SHP77 (cell line): ENCODE measurements around the gene DOCK2.

ENCODE experiments used
- DNase-seq, 2 experiments: peaks; one replicate each; lab custom pipeline; 2025; lab: John Stamatoyannopoulos, UW

Gene DOCK2

GRCh38 chr5:170097934-170098333, 460.9 kb downstream of the DOCK2 start:
- no peak for DNase-seq

- DNase-seq, result peak; percentile 39 to 66
Measured at GRCh38 chr5:170100066-170100943, 463.2 kb downstream of the DOCK2 start.

- DNase-seq, result no peak
Measured at GRCh38 chr5:170103447-170103846, 466.4 kb downstream of the DOCK2 start.

GRCh38 chr5:170104299-170104698, 467.2 kb downstream of the DOCK2 start:
- no peak for DNase-seq

DNA sequence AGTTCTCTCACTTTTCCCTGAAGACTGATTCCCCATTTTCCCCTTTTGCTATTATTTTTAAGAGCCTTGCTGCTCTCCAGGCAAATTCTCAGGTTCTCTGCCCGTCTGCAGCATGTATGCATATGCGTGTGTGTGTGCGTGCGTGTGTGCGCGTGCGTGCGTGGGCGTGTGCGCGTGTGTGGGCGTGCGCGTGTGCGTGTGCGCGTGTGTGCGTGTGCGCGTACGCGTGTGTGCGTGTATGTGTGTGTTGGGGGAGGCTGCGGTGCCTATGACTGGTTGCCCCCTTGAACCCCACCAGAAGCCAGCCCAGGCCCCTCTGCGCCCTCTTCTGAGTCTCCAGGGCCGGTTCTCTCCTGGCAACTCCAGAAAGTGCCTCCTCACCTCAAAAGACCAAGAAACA, 467.6 kb downstream of the DOCK2 start:
- no peak for DNase-seq

DNA sequence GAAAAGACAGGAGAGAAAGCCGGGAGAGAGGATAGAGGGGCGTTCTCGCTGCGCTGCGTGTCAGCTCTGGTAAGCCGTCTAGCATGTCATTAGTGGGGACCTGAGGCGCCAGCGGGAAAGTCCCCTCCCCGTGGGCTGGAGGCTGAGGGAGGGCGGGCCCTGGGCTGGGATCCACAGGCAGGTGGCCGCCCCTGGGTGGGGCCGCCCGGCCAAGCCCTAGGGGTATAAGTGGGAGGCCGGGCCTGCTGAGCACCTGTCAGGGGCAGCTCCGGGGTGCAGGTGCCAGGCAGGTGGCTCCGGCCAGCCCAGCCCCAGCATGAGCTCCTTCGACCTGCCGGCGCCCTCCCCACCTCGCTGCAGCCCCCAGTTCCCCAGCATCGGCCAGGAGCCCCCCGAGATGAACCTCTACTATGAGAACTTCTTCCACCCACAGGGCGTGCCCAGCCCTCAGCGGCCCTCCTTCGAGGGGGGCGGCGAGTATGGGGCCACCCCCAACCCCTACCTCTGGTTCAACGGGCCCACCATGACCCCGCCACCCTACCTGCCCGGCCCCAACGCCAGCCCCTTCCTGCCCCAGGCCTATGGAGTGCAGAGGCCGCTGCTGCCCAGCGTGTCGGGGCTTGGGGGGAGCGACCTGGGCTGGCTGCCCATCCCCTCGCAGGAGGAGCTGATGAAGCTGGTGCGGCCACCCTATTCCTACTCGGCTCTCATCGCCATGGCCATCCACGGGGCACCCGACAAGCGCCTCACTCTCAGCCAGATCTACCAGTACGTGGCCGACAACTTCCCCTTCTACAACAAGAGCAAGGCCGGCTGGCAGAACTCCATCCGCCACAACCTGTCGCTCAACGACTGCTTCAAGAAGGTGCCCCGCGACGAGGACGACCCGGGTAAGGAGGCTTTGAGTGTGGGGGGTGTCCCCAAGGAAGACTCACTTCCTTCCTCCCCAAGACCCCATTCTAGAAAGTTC, 468.9 kb downstream of the DOCK2 start, which contains the start of gene FOXI1:
FOXI1 (plus strand) TSS at position 256 of the 970 bp plus-strand sequence; CDS start at position 317, 61 bp downstream.
- DNase-seq, result no peak

- no peak for DNase-seq
Measured at GRCh38 chr5:170107674-170108073, 470.6 kb downstream of the DOCK2 start.

DNA sequence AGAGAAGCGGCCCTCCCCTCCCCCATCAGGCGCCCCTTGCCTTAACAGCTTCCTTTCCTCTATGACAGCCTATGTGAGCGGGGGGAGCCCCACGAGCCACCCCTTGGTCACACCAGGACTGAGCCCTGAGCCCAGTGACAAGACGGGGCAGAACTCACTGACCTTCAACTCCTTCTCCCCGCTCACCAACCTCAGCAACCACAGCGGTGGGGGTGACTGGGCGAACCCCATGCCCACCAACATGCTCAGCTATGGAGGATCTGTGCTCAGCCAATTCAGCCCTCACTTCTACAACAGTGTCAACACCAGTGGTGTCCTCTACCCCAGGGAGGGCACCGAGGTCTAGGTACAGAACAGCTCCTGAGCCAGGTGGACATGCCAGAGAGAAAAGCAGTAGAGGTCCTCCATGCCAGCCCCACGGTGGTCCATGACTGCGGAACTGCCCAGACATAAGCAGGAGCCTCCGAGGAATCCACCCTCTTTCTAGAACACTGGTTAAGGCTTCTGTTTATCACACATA, 471.3 kb downstream of the DOCK2 start:
- DNase-seq, result no peak

DNA sequence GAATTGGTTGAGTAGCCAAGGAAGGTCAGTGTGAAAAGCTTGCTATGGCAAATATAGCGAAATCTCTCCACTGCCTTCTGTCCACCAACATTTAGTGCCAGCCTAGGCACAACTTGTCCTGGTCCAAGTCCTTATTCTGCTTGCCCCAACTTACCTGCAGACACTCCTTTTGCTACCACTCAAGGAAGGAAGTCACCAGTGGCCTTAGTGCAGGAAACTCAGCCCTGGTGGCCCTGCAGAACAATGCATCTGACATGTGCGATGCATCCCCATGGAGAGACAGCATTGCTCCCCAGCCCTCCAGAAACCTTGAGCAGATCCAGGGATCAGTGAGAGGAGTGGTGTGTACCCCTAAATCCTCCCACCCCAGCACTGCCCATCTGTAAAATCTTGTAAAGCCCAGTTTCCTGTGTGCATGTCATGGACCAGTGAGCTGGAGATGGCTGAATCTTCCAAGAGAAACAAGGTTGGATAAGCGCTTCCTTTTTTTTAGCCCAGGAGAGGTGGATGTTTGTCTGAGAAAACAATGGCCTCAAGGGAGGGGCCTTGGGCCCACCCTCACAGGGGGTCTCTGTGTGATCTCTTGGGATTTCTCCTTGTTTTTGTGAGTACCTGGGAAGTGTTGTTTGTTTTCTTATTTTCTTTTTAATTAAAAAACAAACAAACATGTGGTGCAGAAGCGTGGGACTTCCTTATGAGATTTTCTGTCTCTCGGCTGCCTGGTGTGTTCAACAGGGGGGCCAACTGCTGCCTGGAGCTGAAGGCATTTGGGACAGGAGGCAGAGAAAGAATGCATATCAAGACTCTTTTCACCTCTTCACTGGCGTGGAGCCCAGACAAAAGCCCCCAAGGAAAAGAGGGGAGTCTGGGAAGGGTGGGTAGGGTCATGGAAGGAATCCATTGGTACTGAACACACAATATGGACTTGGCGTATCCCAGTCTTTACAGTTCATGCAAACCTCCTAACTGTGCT, 472.3 kb downstream of the DOCK2 start:
- no peak for DNase-seq

DNA sequence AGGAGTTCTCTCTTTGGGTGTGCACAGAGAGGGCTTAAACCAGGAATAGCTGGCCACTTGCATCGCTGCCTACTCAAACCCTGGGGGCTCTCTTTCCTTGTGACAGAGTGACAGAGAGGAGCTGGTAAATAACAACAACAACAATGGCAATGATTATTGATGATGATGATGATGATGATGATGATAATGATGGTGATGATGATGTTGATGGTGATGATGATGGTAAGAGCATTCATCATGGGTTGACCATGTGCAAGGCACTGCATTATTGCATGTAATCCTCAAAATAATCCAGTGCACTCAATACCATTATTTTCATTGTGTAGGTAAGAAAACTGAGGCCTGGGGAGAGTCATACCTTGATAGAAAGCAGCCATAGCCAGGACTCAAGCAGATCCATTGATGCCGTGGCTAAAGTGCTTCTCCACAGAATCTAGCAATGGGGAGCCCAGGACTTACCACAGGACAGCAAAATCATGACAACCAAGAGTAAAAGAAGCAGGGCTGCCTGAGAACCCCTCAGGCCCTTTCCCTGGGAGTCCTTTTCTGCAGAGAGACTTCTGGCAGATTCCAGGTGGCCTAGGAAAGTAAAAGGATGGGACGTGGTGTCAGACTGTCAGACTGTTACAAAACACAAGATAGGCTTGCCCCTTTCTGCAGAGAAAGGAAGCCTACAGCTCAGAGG, 473.5 kb downstream of the DOCK2 start:
- DNase-seq, result no peak

- DNase-seq, result no peak
Measured at GRCh38 chr5:170111088-170111785, 474.2 kb downstream of the DOCK2 start.

DNA sequence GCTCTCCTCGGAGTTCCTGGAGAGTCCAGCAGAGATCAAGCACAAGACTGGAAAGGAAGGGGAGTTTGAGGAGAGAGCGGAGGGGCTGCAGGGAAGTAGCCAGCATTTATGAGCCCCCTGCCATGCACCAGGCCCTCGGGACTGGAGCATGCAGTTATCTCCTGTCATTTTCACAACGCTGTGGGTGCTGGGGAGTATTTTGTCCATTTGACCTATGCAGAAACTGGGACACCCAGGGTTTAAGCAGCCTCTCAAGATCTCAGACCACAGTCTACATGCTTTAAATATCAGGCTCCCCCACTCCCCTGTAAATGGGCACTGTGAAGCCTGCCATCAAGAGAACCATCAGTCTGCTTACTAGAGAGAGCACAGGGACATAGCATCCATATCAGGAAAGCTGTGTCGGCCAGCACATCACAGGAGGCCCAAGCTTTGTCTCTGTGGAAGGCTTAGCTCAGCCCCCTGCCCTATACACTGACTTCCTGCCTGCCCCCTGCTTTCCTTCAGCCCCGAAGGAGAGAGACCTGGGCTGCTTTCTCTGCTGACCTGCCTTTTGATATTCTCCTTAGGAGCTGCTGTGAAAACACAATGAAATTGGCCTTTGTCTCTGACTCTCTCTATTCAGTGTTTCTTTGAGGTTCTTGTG, 475.9 kb downstream of the DOCK2 start:
- DNase-seq, result no peak

DNA sequence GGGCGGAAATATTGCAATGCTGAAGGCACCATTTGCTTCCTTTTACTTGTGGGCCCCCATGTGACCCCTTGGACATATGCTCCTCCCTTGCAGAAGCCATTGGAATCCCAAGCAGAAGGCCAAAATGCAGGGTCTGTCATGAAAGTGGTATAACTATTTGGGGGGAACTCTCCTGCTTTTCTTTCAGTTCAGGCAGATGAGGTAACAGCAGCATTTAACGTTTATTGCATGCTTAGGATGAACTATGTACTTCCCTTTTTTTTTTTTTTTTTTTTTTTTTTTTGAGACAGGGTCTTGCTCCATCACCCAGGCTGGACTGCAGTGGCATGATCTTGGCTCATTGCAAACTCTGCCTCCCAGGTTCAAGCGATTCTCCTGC, 476.4 kb downstream of the DOCK2 start:
- DNase-seq, result no peak

DNA sequence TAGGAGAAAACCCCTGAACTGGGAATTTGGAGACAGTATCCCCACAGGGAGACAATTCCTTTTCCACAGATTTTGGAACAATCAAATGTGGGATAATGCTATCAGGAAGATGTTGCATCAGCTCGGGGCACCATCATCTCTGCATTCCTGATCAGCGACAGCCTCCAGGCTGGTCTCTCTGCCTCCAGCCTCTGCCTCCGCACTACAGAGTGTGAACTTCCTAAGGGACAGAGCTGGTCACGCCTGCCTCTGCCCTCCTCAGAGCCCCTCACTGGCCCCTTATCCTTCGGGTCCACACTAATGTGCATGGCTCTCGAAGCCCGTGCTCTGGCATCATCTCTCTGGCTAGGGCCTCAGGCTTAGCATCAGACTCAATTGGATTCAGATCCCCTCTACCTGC, 477.2 kb downstream of the DOCK2 start:
- DNase-seq, result no peak

DNA sequence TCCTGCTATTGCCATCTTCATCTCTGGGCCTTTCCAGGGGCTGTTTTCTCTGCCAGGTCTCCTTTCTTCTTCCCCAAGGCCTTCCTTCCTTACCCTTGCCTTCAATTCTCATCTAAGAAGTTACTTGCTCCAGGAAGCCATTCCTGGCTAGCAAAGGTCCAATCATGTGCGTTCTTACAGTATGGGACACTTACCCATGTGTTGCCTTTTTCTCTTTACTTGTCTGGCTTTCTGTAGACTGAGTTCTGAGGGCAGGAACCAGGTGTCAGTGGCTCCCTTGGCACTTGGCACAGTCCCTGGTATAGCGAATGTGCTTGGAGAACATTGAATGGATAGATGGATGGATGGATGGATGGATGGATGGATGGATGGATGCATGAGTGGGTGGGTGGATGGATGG, 478.9 kb downstream of the DOCK2 start:
- no peak for DNase-seq

- no peak for DNase-seq
Measured at GRCh38 chr5:170117736-170118135, 480.7 kb downstream of the DOCK2 start.

GRCh38 chr5:170120576-170120975, 483.5 kb downstream of the DOCK2 start:
- DNase-seq, result no peak

GRCh38 chr5:170121321-170121720, 484.2 kb downstream of the DOCK2 start:
- no peak for DNase-seq

DNA sequence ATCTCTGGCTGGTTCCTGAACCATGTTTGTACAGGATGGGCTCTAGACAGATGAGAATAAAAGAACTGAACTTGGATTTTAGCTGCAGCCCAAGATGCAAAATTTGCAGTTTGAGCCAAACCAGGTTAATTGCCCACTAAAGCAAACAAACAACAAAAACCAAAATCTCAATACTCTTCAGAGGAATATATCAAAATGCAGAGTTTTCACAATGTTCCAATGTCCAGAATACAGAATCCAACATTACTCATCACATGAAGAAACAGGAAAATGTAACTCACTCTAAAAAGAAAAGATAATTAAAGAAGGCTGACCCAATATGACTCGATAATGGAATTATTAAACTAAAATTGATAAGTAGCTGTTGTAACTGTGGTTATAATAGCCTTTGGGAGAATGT, 489.0 kb downstream of the DOCK2 start:
- no peak for DNase-seq

GRCh38 chr5:170126626-170127025, 489.6 kb downstream of the DOCK2 start:
- no peak for DNase-seq
